K562 (cell line): ENCODE data around the gene EFCAB13. TPM values are rescaled to one million over a fixed set of nuclear protein-coding genes. Genes with fewer than 3 reads are reported as not detected.

Experiments used
- ELF4 ChIP-seq: fragments of 450-650 bp; formaldehyde crosslinking; IDR thresholded peaks from 2 replicates; pipeline ENCODE4 v1.4.0; 2022; ENCODE audit warnings: missing genetic modification characterization
- ETV6 ChIP-seq, 3 experiments: fragments of 150-350 bp in 1 of 3; sonication (generic) in 1 of 3; formaldehyde crosslinking in 1 of 3; IDR thresholded peaks; 2 replicates each; pipeline versions ENCODE4 v1.6.1 to v1.8.0; 2014 to 2022; ENCODE audit warnings: borderline replicate concordance in 2 of 3, low read depth in 2 of 3, antibody characterized with exemption in 1 of 3, low read length in 1 of 3, mild to moderate bottlenecking in 1 of 3, missing genetic modification reagents in 1 of 3
- GABPA ChIP-seq: fragments of 200-800 bp; sonication (Bioruptor generic); conservative IDR thresholded peaks from 2 replicates; pipeline ENCODE4 v1.6.1; 2016; ENCODE audit warnings: low read depth, missing genetic modification characterization, missing compliant biosample characterization
- JUND ChIP-seq, 2 experiments: IDR thresholded peaks; 2 replicates in 1 of 2; 3 replicates in 1 of 2; pipeline ENCODE4 v1.6.1; 2011; ENCODE audit warnings: borderline replicate concordance in 2 of 2, low read depth in 2 of 2, low read length in 2 of 2, improper control_type of control experiment in 1 of 2, missing biosample characterization in 1 of 2, missing genetic modification characterization in 1 of 2, missing genetic modification reagents in 1 of 2
- KLF6 ChIP-seq: fragments of 250-450 bp; sonication (Bioruptor Pico); IDR thresholded peaks from 2 replicates; pipeline ENCODE4 v1.4.0; 2020; ENCODE audit warnings: mild to moderate bottlenecking, moderate library complexity, borderline replicate concordance
- MEIS2 ChIP-seq: fragments of 450-650 bp; IDR thresholded peaks from 2 replicates; pipeline ENCODE4 v1.6.1; 2014; ENCODE audit warnings: mild to moderate bottlenecking; ENCODE audit not compliant: partially characterized antibody
- MTF1 ChIP-seq: fragments of 250-450 bp; sonication (Bioruptor Pico); IDR thresholded peaks from 2 replicates; pipeline ENCODE4 v1.9.0; 2021; ENCODE audit warnings: moderate library complexity, mild to moderate bottlenecking, inconsistent platforms, borderline replicate concordance
- NUFIP1 ChIP-seq: fragments of 450-650 bp; IDR thresholded peaks from 2 replicates; pipeline ENCODE4 v1.6.1; 2018; ENCODE audit not compliant: partially characterized antibody
- PHB2 ChIP-seq: fragments of 450-650 bp; IDR thresholded peaks from 2 replicates; pipeline ENCODE4 v1.6.1; 2017; ENCODE audit warnings: low read depth
- PTRF ChIP-seq: fragments of 450-650 bp; IDR thresholded peaks from 2 replicates; pipeline ENCODE4 v1.6.1; 2016; ENCODE audit warnings: mild to moderate bottlenecking, missing genetic modification characterization, missing compliant biosample characterization
- RCOR1 ChIP-seq, 2 experiments: IDR thresholded peaks; 2 replicates each; pipeline ENCODE4 v1.6.1; 2012; ENCODE audit warnings: low read depth in 2 of 2, low read length in 2 of 2, borderline replicate concordance in 1 of 2, improper control_type of control experiment in 1 of 2
- RNF2 ChIP-seq: sonication (generic); IDR thresholded peaks from 2 replicates; pipeline ENCODE4 v1.6.1; 2016
- TAF1 ChIP-seq: IDR thresholded peaks from 2 replicates; pipeline ENCODE4 v1.6.1; 2011; ENCODE audit warnings: mild to moderate bottlenecking, low read length, moderate library complexity; ENCODE audit not compliant: insufficient read depth, control insufficient read depth, severe bottlenecking; ENCODE audit errors: extremely low read depth
- TRIM24 ChIP-seq, 2 experiments: fragments of 450-650 bp; IDR thresholded peaks; 2 replicates each; pipeline ENCODE4 v1.6.1; 2016
- ZBTB17 ChIP-seq: fragments of 450-650 bp; formaldehyde crosslinking; IDR thresholded peaks from 2 replicates; pipeline ENCODE4 v1.4.0; 2020; ENCODE audit warnings: mild to moderate bottlenecking
- ZFP1 ChIP-seq: fragments of 450-650 bp; formaldehyde crosslinking; IDR thresholded peaks from 2 replicates; pipeline ENCODE4 v1.4.0; 2020; ENCODE audit warnings: mild to moderate bottlenecking, mixed read lengths
- ZFP36 ChIP-seq: fragments of 150-350 bp; IDR thresholded peaks from 2 replicates; pipeline ENCODE4 v1.6.1; 2018; ENCODE audit warnings: low read length, low read depth; ENCODE audit not compliant: partially characterized antibody
- ZNF175 ChIP-seq: fragments of 200-800 bp; sonication (Bioruptor generic); IDR thresholded peaks from 2 replicates; pipeline ENCODE4 v1.6.1; 2016; ENCODE audit warnings: low read depth, mild to moderate bottlenecking, missing genetic modification characterization, missing compliant biosample characterization
- ZNF263 ChIP-seq: sonication (generic); formaldehyde crosslinking; IDR thresholded peaks from 2 replicates; pipeline ENCODE4 v1.8.0; 2022; ENCODE audit warnings: mild to moderate bottlenecking, missing genetic modification reagents, borderline replicate concordance
- ZNF316 ChIP-seq: fragments of 450-650 bp; IDR thresholded peaks from 2 replicates; pipeline ENCODE4 v1.6.1; 2016
- ZNF644 ChIP-seq: fragments of 200-800 bp; sonication (Bioruptor generic); IDR thresholded peaks from 2 replicates; pipeline ENCODE4 v1.6.1; 2016; ENCODE audit warnings: low read depth, missing genetic modification characterization, missing compliant biosample characterization
- polyA plus RNA-seq, 8 experiments: library from polyadenylated mRNA; depleted of rRNA in 4 of 8; stranded (reverse) in 5 of 8; unstranded in 3 of 8; fragments of >200 nt; fragmentation: Nextera tagmentation in 2 of 8; fragmentation: Illumina TruSeq in 1 of 8; extraction: Ambion mirVana in 2 of 8; extraction: Trizol in 1 of 8; gene quantifications; 2 replicates each; pipeline versions ENCODE4 v1.2.1 to v1.2.3, GENCODE V29; 2011 to 2014; ENCODE audit warnings: inconsistent platforms in 1 of 8, missing spikeins in 1 of 8
- total RNA-seq, 7 experiments: library from RNA; depleted of rRNA in 6 of 7; stranded (reverse); fragments of >200 nt in 6 of 7; fragmentation: Illumina TruSeq in 2 of 7; extraction: Trizol in 2 of 7; gene quantifications; 2 replicates each; pipeline versions ENCODE4 v1.2.1 to v1.2.3, GENCODE V29; 2011 to 2021; ENCODE audit warnings: low replicate concordance in 1 of 7
- TF ChIP-seq, protein P1 (sequence below): fragments of 450-650 bp; IDR thresholded peaks from 2 replicates; pipeline ENCODE4 v1.6.1; 2018; ENCODE audit not compliant: partially characterized antibody
- TF ChIP-seq, protein P2 (sequence below): fragments of 200-800 bp; sonication (Bioruptor generic); IDR thresholded peaks from 2 replicates; pipeline ENCODE4 v1.6.1; 2017; ENCODE audit warnings: missing genetic modification characterization, missing compliant biosample characterization

EFCAB13 gene
- total and polyA plus RNA-seq, 9 of the 15 experiments (the other 6 are each of a cell fraction or from before 2014, with no cell fraction given), result 0.32 to 1.3 (median 0.95) TPM

DNA sequence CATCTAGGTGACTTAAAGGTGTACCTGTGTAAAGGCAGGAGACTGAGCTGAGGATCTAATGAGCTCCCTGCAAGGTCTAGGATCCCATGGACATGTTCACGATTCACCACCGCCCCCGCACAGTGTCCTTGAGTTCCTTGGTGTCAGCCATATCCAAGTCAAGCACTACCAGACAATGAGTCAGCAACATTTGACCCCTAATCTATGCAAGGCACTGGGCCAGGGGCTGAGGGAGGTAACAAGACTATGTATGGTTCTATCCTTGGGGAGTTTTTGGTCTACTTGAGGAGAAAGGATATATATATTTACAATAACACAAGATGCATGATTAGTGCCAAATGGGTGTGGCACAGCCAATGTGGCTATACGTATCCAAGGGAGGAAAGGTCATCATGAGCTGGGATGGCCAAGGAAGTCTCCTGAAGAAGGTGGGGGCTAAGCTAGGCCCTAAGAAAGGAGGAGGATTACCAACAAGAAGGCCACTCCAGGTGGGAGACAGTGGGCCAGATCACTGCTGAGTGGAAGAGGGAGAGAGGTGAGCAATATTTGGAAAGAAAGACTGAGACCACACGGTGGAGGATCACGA lies 35.1 kb upstream of the EFCAB13 start (continued):
- no peak for TF ChIP-seq MTF1 (CRISPR knock-in tag)
- peak; percentile 63 for TF ChIP-seq ELF4 (CRISPR knock-in tag)
- TF ChIP-seq RNF2, result peak; percentile 80; the same call in 1 of the 2 replicates
- TF ChIP-seq RCOR1 (IDR thresholded peaks at IDR 0.05; ENCODE audit: borderline replicate concordance in 1 of 2, low read depth in 2 of 2, low read length in 2 of 2), result peak in 1 of 2 experiments; percentile 88; a peak in 3 of 4 replicates
- TF ChIP-seq ZNF644 (tag), result peak; percentile 77
- TF ChIP-seq ZNF263, result no peak
- TF ChIP-seq ZFP1, result no peak
- peak; percentile 29; the same call in 1 of the 2 replicates for TF ChIP-seq GABPA (tag)
- peak; percentile 42; the same call in 1 of the 2 replicates for TF ChIP-seq PTRF
- TF ChIP-seq TRIM24 (IDR thresholded peaks at IDR 0.05), result peak; percentile 69 to 77; a peak in 3 of 4 replicates
- no peak for TF ChIP-seq ETV6 (IDR thresholded peaks at IDR 0.05; ENCODE audit: borderline replicate concordance in 1 of 2, low read depth in 2 of 2, low read length in 1 of 2)
- no peak for TF ChIP-seq ETV6 (CRISPR knock-in tag; IDR thresholded peaks at IDR 0.05; ENCODE audit: borderline replicate concordance)
- TF ChIP-seq ZBTB17 (CRISPR knock-in tag), result 0 out of 2 replicates have a peak, but pooled peaks have one; percentile 44
- peak; percentile 99 for TF ChIP-seq ZNF316
- TF ChIP-seq MEIS2, result peak; percentile 39
- peak; percentile 18 for TF ChIP-seq ZFP36
- TF ChIP-seq ZNF175 (CRISPR knock-in tag), result peak; percentile 59; the same call in 1 of the 2 replicates
- TF ChIP-seq NUFIP1, result no peak
- TF ChIP-seq PHB2, result no peak
- peak; percentile 77 for TF ChIP-seq TAF1
- TF ChIP-seq, protein P1, sequence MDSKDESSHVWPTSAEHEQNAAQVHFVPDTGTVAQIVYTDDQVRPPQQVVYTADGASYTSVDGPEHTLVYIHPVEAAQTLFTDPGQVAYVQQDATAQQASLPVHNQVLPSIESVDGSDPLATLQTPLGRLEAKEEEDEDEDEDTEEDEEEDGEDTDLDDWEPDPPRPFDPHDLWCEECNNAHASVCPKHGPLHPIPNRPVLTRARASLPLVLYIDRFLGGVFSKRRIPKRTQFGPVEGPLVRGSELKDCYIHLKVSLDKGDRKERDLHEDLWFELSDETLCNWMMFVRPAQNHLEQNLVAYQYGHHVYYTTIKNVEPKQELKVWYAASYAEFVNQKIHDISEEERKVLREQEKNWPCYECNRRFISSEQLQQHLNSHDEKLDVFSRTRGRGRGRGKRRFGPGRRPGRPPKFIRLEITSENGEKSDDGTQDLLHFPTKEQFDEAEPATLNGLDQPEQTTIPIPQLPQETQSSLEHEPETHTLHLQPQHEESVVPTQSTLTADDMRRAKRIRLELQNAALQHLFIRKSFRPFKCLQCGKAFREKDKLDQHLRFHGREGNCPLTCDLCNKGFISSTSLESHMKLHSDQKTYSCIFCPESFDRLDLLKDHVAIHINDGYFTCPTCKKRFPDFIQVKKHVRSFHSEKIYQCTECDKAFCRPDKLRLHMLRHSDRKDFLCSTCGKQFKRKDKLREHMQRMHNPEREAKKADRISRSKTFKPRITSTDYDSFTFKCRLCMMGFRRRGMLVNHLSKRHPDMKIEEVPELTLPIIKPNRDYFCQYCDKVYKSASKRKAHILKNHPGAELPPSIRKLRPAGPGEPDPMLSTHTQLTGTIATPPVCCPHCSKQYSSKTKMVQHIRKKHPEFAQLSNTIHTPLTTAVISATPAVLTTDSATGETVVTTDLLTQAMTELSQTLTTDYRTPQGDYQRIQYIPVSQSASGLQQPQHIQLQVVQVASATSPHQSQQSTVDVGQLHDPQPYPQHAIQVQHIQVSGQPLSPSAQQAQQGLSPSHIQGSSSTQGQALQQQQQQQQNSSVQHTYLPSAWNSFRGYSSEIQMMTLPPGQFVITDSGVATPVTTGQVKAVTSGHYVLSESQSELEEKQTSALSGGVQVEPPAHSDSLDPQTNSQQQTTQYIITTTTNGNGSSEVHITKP, result peak; percentile 34
- peak; percentile 90 for TF ChIP-seq JUND (IDR thresholded peaks at IDR 0.05; ENCODE audit: borderline replicate concordance, low read depth, low read length)
- peak; percentile 88; the same call in 2 of the 3 replicates for TF ChIP-seq JUND (tag; IDR thresholded peaks at IDR 0.05; ENCODE audit: borderline replicate concordance, low read depth, low read length)
- TF ChIP-seq, protein P2, sequence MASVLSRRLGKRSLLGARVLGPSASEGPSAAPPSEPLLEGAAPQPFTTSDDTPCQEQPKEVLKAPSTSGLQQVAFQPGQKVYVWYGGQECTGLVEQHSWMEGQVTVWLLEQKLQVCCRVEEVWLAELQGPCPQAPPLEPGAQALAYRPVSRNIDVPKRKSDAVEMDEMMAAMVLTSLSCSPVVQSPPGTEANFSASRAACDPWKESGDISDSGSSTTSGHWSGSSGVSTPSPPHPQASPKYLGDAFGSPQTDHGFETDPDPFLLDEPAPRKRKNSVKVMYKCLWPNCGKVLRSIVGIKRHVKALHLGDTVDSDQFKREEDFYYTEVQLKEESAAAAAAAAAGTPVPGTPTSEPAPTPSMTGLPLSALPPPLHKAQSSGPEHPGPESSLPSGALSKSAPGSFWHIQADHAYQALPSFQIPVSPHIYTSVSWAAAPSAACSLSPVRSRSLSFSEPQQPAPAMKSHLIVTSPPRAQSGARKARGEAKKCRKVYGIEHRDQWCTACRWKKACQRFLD (CRISPR knock-in tag), result peak; percentile 89; the same call in 1 of the 2 replicates
- peak; percentile 19; the same call in 1 of the 2 replicates for TF ChIP-seq KLF6
